ENCODE results near the gene RALGPS1.

RALGPS1 gene

GRCh38 chr9:127055745-127056402, 141.3 kb downstream of the RALGPS1 start:
- no peak for DNase-seq

- no peak for DNase-seq
These were observed 141.9 kb downstream of the RALGPS1 start for GRCh38 chr9:127056446-127056845.

GRCh38 chr9:127058011-127058644, 143.5 kb downstream of the RALGPS1 start:
- peak; percentile 15 for DNase-seq

- peak; percentile 89 for DNase-seq
These were observed 144.1 kb downstream of the RALGPS1 start for GRCh38 chr9:127058645-127059021.

GRCh38 chr9:127059030-127059429, 144.4 kb downstream of the RALGPS1 start:
- DNase-seq = no peak

- DNase-seq = no peak
These were observed 145.3 kb downstream of the RALGPS1 start for GRCh38 chr9:127059765-127060361.

GRCh38 chr9:127061411-127061810, 146.8 kb downstream of the RALGPS1 start:
- no peak for DNase-seq

GRCh38 chr9:127064335-127064734, 149.8 kb downstream of the RALGPS1 start:
- no peak for DNase-seq

- peak; percentile 68 for DNase-seq
These were observed 151.0 kb downstream of the RALGPS1 start for GRCh38 chr9:127065592-127065991.

- peak; percentile 52 for DNase-seq
These were observed 151.7 kb downstream of the RALGPS1 start for GRCh38 chr9:127066060-127066850.

GRCh38 chr9:127066851-127067136, 152.2 kb downstream of the RALGPS1 start:
- DNase-seq = no peak

GRCh38 chr9:127067603-127068220, 153.1 kb downstream of the RALGPS1 start:
- DNase-seq = no peak

- DNase-seq = no peak
These were observed 160.3 kb downstream of the RALGPS1 start for GRCh38 chr9:127074561-127075548.

GRCh38 chr9:127075624-127076372, 161.2 kb downstream of the RALGPS1 start:
- no peak for DNase-seq

- no peak for DNase-seq
These were observed 162.5 kb downstream of the RALGPS1 start for GRCh38 chr9:127076860-127077643.

GRCh38 chr9:127077644-127077946, 163.0 kb downstream of the RALGPS1 start:
- no peak for DNase-seq

GRCh38 chr9:127078336-127078735, 163.8 kb downstream of the RALGPS1 start:
- DNase-seq = no peak

- no peak for DNase-seq
These were observed 164.4 kb downstream of the RALGPS1 start for GRCh38 chr9:127078988-127079387.

- no peak for DNase-seq
These were observed 165.0 kb downstream of the RALGPS1 start for GRCh38 chr9:127079446-127080140.

All from fibroblast of skin of right quadriceps (primary cell).